ENCODE results near the gene SASH1.

GRCh38 chr6:148413321-148414091 lies 70.9 kb downstream of the SASH1 start:
- TF ChIP-seq CTCF (IDR thresholded peaks at IDR 0.05) (no peak), REST (IDR thresholded peaks at IDR 0.05; ENCODE audit: insufficient read depth in 1 of 2, low read depth in 2 of 2, low read length in 1 of 2) (no peak), POLR2AphosphoS5 (IDR thresholded peaks at IDR 0.05; ENCODE audit: low read depth, low read length) (no peak), SIN3A (IDR thresholded peaks at IDR 0.05; ENCODE audit: borderline replicate concordance, insufficient read depth, low read depth, low read length) (no peak), TCF7L2 (IDR thresholded peaks at IDR 0.05; ENCODE audit: low read depth, low read length) (no peak)
